T-helper 2 cell treated with Interferon-gamma antibody and Interleukin-4, amounts not matched to agents 100 ng/mL and 5 ng/mL, for 36 hours (primary cell): ENCODE measurements around the gene PLA2G1B. TPM values are rescaled to one million over a fixed set of nuclear protein-coding genes. Genes with fewer than 3 reads are reported as not detected.

Source experiments
- intact Hi-C: fragments of 100-400 bp; cut with micrococcal nuclease; formaldehyde crosslinking; loops from one replicate; pipeline ENCODE4 v1.15.1; 2023
- total RNA-seq: library from RNA; stranded (reverse); gene quantifications from 2 replicates; pipeline ENCODE4 v1.2.3, GENCODE V29; 2022

The PLA2G1B gene
- total RNA-seq: not detected in 2 replicates

DNA sequence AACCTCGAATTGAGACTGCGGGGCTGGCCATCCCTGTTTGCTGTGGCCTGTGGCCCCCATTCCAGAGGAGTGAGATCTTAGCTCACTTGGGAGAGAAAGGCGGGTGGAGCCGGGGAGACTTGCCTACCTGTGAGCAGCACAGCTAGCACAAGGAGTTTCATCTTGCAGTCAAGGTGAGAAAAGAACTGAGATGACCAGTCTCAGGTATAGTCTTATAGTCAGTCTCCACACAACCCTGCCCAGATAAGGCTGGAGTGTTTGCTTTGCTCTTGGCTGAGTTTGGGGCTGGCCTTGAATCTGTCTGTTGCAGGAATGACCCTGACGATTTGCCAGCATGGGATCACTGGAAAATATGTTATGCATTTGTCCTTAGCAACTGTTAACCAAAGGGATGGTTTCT lies at the start of gene PLA2G1B:
PLA2G1B (minus strand) TSS at position 187 of the 400 bp plus-strand sequence; CDS start at position 161, 26 bp downstream.
- intact Hi-C loops: no loop called here

DNA sequence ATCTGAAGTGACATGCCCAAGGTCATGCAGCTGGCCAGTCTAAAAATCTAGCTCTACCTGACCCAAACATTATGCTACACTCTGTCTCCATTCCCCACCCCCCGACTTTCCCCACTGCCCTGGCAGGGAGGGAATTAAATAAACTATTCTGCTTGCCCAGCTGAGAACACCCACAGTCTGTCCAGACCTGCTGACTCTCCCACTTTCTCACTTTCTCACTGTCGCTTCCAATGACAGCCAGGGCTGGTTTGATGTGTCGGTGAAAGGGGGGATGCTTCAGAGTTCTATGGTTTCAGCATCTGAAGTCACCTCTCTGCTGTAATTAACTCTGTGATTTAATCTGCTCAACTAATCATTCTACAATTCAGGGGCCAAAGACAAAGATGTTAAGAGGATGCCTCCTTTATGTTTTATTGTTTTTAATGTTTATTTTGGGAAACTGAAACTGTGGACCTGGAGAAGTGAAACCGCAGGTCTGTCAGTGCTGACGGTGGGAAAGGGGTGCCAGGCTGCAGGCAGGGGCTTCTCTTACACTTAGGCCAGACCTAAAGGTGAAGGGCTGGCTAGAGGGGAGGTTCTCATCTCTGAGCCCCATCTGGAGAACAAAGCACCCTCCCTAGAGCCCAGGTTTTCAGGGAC lies 49.5 kb upstream of the PLA2G1B start:
- intact Hi-C loops: no loop called here

DNA sequence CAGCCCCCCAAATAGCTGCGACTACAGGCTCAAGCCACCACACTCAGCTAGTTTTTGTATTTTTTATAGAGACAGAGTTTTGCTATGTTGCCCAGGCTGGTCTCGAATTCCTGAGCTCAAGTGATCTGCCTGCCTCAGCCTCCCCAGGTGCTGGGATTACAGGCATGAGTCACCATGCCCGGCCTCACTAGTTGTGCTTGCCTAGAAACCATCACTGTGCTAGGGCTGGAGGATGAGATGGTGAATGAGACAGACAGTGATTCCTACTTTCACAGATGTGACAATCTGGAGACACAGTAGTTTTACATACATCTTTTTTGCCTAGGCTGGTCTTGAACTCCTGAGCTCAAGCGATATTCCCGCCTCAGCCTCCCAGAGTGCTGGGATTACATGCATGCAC lies 48.8 kb upstream of the PLA2G1B start:
- intact Hi-C loops: no loop called here

DNA sequence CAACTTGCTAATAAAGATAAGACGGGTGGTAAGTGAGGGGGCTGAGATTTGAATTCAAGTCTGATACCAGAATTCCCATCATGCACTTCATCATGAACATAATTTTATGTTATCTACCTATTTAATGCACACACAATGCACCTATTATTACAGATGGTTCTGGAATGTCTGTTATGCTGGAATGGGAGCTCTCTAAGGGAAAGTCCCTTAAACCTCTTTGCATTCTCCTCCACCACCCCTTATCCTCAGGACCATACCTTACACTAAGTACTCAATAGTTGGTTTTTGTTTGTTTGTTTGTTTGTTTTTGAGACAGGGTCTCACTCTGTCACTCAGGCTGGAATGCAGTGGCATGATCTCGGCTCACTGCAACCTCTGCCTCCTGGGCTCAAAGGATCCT lies 48.4 kb upstream of the PLA2G1B start:
- intact Hi-C loops: no loop called here

DNA sequence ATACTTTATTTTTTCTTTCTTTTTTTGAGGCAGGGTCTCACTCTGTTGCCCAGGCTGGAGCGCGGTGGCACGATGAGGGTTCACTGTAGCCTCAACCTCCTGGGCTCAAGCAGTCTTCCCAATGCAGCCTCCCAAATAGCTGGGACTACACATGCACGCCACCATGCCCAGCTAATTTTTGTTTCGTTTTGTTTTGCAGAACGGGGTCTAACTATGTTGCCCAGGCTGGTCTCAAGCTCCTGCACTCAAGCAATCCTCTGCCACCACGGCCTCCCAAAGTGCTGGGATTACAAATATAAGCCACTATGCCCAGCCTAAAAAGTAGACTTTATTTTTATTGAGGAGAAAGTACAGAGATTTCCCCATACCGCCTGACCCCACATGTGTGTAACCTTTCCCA lies 46.1 kb upstream of the PLA2G1B start:
- intact Hi-C loops: no loop called here

DNA sequence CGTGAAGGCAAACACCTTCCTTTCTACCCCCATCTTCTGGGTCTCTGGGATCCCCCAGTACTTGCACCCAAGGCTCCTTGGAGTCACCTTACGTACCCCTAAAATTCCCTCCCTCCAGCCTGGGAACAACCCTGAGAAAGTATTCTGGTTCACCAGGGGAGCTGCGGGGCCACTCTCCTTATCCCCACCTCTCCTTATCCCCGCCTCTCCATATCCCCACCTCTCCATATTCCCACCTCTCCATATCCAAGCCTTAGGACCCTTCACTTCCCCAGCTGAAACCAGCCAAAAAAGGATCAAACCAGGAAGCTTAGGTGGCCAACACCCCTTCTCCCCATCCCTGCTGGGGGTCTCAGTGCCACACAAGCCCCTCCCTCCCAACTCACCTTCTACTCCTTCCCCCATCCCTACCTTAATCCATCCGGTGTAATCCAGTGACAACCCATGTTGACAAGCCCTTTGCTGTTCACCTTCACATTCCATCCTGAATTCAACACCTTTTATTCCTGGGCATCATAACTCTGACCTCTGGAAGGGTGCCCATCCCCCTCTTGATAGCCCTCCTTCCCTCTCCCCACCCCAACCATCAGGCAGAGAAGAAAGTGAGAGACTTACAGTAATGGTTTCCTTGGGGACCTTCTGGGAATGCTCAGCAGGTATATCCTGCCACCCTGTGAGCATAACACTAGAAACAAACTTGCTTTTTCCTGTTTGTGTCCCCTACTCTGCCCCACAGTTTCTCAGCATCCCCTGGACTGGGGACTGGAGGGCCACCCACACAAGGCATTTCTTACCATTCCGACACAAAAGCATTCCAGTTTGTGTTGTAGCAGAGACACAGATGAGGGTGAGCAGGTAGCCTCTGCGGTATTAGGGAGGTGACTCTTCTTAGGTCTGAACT lies 43.0 kb upstream of the PLA2G1B start:
- intact Hi-C loops: no loop called here

DNA sequence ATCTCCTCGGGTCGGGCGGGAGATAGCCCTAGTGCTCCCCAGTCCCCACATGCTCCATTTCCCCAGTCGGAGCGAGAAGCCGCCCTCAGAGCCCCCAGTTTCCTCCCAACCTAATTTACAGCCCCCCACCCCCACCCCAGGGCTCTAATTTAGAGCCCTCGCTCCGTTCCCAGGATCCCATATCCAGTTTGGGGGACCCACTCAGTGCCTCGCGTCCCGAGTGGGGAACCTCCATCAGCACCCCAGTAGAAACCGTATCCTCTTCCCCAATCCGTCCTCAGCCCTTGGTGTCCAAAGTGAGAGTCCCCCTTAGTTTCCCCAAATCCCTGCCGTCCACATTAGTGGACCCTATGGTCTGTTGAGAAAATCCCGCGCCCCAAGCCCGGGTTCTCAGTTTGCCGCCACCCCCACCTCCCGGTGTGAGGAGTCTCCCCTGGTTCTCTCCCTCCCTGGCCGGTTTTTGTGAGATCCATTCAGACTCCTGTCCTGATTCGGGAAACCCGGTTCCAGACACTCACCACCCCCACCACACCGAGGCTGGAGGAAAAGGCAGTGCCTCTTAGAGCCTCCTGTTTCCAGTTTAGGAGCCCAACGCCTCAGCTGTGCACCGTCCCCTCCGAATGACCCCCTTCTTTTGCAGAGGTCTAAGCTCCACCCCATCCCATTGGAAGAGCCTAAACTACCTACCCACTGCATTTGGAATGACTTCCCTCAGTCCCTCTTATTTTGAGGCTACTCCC lies 42.2 kb upstream of the PLA2G1B start:
- intact Hi-C loops: no loop called here

DNA sequence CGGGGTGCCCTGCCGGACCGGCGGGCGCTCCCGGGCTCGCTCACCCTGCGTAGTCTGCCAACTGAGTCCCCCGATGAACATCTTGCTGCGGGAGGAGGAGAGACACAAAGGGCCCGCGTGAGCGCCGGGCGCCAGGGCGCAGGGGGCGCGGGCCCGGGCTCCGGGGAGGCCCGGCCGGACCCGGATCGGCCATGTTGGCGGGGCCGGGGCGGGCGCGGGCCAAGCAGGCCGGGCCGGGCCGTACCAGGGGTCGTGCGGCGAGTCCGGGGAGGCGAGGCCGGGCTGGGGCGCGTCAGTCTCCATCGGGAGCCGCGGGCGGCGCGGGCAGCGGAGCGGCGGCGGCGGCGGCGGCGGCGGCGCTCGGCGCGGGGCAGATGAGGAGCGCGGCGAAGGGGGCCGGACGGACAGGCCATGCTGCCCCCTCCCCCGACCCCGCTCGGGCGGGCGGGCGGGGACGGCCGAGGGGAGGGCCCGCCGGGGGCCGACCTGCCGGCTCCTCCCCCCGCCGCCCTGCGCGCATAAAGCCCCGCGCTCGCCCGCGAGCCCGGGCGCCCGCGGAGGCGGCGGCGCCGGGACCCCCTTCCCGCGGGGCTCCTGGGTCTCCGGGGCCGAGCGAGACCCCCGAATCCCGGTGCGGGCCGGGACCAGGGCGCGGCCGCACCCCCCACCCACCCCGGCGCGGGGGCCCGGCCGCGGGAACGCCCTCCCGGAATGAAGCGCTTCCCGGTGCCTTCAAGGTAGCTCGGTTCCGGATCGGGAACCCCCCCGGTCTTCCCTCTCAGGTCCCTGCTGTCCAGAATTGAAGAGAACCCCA lies 41.4 kb upstream of the PLA2G1B start, which contains the start of gene MSI1:
MSI1 (minus strand) TSS at position 376 of the 814 bp plus-strand sequence; CDS start at position 303, 73 bp downstream.
- intact Hi-C loops: no loop called here

DNA sequence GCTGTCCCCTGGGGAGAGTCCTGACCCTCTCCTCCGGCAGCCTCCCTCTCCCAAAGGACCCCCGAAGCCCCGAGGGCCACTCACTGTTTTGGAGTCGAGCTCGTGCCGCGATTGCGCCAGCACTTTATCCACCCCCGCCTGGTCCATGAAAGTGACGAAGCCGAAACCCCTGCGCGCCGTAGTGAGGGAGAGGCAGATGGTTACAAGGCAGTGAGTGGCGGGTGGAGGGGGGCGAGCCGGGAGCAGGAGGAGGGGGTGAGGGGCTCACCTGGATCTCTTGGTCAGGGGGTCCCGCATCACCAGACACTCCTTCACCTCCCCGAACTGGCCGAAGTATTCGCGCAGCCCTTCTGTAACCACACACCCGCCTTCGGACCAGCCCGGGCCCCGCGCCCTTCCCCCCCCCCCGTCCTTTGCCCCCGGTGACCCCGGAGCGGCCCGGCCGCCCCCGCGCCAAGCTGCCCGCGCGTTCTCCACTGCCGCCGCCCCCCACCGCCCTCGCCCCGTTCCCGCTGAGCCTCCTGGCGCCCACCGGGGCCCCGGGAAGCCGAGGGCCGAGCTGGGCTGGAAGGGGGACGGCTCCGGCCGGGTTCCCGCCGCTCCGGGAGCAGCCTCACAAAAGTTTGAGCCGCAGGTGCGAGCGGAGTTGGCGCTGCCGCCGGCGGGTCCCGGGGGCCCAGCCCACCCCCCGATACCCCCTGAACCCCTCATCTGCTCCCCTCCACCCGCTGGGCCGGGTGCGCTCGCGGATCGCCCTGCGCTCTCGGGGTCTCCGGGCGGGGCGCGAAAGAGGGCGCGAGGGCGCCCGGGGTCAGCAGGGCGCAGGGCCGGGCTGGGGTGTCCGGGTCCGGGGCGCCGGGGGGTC lies 40.6 kb upstream of the PLA2G1B start:
- intact Hi-C loops: no loop called here

DNA sequence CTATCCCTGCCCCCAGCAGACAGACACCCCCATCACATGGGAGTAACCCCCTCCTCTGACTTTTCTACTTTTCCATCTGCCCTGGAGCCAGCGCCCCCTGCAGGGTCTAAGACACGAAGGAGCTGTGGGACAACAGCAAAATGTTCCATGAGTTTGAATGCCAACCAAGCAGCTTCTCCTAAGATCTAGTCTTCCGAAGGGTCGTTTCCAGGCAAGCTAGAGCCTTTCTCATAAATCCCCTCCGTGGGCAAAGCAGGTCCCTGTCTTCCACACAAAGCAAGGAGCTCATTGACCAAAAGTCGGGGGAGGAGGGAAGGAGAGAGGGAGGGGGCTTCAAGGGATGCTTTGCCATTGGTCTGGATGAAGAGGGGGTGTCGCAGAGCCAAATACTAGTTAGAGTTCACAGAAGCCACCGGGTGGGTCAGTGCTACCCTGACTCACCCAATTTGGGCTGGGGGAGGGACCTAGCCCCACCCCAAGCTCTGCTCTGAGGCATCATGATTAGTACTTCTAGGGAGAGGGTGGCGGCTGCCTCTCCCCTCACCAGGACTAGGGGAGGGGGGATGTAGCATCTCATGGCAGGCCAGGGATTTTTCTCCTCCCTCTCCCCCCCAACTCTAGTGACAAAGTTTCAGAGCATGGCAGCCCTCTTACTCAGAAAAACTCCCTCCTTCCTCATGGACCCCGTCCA lies 39.8 kb upstream of the PLA2G1B start:
- intact Hi-C loops: no loop called here

DNA sequence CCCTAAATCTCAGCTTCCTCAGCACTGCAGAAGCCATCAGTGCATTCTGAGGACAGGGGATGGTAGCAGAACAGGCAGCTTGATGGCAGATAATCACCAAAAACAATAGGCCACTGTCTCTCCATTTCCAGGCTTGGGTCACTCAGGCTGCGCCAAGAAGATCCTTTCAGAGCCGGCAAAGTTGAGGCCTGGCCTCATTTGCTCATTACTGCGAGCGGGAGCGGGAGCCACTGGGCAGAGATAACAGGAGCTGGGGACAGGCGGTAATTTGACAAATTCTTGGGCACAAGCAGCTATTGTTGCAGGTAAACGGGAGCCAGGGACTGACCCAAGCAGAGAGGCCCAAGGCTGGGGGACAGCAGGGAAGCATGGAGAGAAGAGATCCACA lies 39.3 kb upstream of the PLA2G1B start:
- intact Hi-C loops: no loop called here

DNA sequence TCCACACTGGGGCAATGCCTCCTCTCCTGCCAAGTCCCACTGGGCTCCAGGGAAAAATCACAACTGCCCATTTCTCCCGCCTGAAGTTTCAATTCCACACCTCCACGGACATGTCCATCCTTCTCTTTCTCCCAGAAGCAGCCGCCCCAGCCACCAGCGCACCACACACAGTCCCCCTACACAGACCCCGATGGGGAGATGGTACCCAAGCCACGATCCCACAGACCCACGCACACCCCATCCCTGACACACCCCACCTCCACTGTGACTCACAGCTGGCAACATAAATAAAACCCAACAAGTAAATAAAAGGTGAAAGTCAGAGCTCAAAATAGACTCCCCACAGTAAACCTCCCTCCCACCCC lies 38.7 kb upstream of the PLA2G1B start:
- intact Hi-C loops: no loop called here

DNA sequence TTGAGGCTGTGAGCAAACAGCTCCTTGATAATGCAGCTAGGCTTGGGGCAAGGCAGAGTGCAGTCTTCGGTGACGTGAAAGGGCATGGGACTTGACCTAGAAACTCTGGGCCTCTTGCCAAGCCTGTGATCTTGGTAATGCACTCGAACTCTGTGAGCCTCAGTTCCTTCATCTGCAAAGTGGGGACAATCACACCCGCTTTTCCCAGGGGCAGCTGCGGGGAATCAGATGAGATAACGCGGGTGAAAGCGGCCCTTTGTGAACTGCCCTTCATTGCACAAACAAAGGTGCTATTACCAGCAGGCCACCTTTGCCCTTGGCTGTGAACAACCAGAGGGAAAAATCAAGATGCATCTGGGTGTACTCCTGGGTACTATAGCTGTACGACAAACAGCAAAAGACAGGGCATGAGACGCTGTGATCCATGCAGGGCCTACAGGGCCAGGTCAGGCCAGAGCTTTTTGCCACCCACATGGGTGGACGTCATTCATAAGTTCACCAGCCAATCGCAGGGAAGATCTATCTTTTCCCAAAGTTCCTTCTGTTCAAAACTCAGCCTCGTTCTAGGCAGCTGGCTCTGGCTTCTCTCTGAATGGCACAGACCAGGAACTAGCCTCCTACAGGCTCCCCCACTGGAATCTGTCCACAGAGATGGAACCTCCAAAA lies 38.2 kb upstream of the PLA2G1B start:
- intact Hi-C loops: no loop called here

DNA sequence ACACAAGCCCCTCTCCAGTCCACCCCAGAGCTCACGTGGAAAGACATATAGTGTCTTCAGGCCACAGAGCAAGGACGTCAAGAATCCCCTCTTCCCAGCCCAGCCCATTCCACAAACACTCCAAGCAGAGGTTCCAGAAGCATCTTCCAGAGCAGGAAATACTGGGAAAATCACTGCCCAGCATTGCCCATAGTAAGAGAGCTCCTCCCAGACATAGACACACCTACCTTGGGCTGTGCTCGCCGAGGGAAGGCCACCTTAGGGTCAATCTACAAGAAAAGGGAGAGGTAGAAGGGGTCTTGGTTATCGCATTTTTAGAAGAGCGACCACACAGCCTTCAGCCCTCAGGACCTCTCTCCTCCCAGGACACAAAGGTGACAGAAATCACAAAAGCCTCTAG lies 36.9 kb upstream of the PLA2G1B start:
- intact Hi-C loops: no loop called here

DNA sequence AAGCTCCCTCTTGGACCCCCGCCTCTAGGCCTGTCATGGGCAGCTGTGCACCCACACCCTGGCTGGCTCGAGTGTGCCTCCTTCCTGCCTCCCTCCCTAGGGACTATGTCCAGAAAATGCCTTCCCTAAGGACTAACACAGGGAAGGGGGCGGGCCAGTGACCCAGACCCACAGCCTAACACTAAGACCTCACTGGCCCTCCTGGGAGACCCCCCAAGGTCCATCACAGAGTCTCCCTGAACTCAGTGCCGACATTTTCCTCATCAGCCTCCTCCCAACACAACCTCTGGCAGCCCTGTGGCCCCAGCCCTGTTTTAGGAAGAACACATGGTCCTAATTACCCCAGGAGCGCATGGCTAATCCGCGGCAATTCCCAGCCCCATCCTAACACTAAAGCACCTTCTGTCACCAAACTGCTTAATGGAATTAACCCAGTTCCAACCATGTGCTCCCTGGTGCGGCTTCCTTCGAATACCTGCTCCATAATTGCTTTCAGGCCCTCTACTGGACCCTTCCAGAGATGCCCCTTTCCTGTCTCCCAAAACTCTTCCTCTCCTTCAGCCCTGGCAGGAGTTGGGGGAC lies 35.8 kb upstream of the PLA2G1B start:
- intact Hi-C loops: no loop called here

DNA sequence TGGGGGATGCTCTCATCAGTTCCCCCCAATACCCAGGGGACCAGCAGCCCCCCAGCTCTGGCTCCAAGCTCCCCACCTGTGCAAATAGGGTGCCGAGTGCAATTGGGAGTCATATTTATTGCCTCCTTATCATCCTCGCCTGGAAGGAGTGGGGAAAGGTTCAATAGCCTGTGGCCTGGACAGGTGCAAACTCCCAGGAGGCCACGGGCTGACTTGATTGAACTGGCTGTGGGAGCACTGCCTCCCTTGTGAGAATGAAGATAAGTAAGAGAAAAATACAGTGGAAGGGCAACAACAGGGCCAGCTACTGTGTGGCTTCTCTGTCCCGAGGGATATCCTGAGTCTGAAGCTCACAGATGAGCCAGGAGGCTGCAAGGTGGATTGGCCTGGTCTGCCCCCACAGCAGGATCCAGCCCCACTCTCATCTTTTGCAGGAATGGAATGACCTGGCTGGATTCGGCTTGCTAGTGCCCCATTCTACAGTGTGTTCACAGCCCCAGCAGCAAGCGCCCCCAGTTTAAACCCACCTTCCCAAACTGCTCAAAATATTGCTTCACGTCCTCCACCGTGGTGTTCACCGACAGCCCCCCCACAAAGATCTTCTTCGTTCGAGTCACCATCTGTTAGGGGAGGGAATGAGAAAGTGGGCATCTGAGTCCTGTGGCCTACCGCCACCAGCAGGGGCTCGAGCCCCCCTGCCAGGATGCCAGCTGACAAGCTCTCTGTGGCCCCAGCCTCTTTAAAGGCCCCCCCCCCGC lies 35.1 kb upstream of the PLA2G1B start:
- intact Hi-C loops: no loop called here

DNA sequence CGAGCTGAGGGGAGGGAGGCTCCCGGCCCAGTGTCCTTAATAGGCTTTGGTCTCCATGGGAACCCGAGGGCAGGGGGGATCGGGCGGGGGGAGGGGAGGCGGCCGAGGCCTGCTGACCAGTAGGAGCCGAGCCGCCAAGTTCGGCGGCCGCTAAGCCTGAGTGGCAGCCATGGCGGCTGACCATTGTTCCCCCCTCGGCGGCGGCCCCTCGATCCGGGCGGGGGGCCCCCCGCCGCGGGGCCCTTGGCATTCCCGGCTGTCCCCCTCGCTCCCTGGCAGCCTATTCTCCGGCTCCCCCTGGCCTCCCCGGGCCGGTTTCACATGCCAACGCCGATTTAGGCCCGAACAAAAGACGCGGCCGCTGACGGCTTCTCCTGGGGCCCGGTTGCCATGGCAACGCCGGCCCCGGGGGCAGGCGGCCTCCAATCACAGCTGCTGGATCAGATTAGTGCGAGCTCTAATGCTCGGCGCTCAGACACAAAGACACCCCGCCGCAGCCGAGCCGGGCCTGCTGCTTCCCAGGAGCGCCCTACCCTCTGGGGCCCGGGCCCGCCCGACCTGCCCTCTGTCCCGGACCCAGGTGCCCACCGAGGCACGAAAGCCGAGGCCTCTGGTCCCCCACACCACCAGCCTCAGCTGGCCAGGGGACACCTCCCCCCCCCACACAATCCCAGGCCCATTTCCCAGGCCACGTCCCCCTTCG lies 34.1 kb upstream of the PLA2G1B start:
- intact Hi-C loops: no loop called here
